NB4 (cell line): ENCODE data around the gene PDE7B.

Source experiments
- CTCF ChIP-seq: IDR thresholded peaks from one replicate; pipeline ENCODE4 v1.5.1; 2012; ENCODE audit warnings: low read depth, low read length
- MAX ChIP-seq: IDR thresholded peaks from 2 replicates; pipeline ENCODE4 v1.6.1; 2011; ENCODE audit warnings: low read depth, low read length
- MYC ChIP-seq: IDR thresholded peaks from 2 replicates; pipeline ENCODE4 v1.6.1; 2011; ENCODE audit warnings: low read depth, low read length
- POLR2A ChIP-seq: IDR thresholded peaks from 2 replicates; pipeline ENCODE4 v1.6.1; 2011; ENCODE audit warnings: mild to moderate bottlenecking; ENCODE audit not compliant: insufficient read length; ENCODE audit errors: extremely low read depth

GRCh38 chr6:135884136-135884535, 32.6 kb downstream of the PDE7B start:
- TF ChIP-seq MYC (no peak), CTCF (no peak), MAX (no peak), POLR2A (no peak)
